HG03432 (cell line): ENCODE measurements around the gene KRTAP5-3.
A peak's percentile ranks its signal among the peaks of the same experiment; 100 is the strongest.
"Not testable (repeated sequence)": the region's sequence is repeated elsewhere in the genome, so short reads cannot be mapped to it uniquely, and the experiment has no call there.

Source experiments
- ATAC-seq: cut with Tn5 transposase; IDR thresholded peaks from one replicate; pipeline ENCODE4 v1.9.1; 2021; ENCODE audit warnings: mild to moderate bottlenecking, moderate library complexity; ENCODE audit not compliant: unreplicated experiment

The KRTAP5-3 gene

GRCh38 chr11:1584661-1585370 lies 23.4 kb downstream of the KRTAP5-3 start, which contains the start of gene KRTAP5-1:
TSS of gene KRTAP5-1 (minus strand) at chr11:1585283. CDS start at chr11:1585249, 34 bp downstream.
- not testable (repeated sequence) for ATAC-seq

GRCh38 chr11:1582909-1583308 lies 25.4 kb downstream of the KRTAP5-3 start:
- ATAC-seq = not testable (repeated sequence)

GRCh38 chr11:1581976-1582375 lies 26.3 kb downstream of the KRTAP5-3 start:
- ATAC-seq = no peak

- no peak for ATAC-seq
Observed at GRCh38 chr11:1576825-1577224, 31.4 kb downstream of the KRTAP5-3 start.

- ATAC-seq = not testable (repeated sequence)
Observed at GRCh38 chr11:1575756-1576155, 32.5 kb downstream of the KRTAP5-3 start.

GRCh38 chr11:1574933-1575242 lies 33.4 kb downstream of the KRTAP5-3 start:
- no peak for ATAC-seq

GRCh38 chr11:1574238-1574932 lies 33.9 kb downstream of the KRTAP5-3 start:
- ATAC-seq = peak; percentile 30

- ATAC-seq = no peak
Observed at GRCh38 chr11:1573903-1574237, 34.4 kb downstream of the KRTAP5-3 start.

GRCh38 chr11:1573077-1573902 lies 35.0 kb downstream of the KRTAP5-3 start:
- no peak for ATAC-seq

GRCh38 chr11:1572197-1573076 lies 35.8 kb downstream of the KRTAP5-3 start, which contains the start of gene DUSP8:
TSS of gene DUSP8 (minus strand) at chr11:1572271. CDS start at chr11:1565826, 6,445 bp downstream.
- ATAC-seq = peak; percentile 67

- ATAC-seq = no peak
Observed at GRCh38 chr11:1571760-1572196, 36.5 kb downstream of the KRTAP5-3 start.

- no peak for ATAC-seq
Observed at GRCh38 chr11:1570896-1571759, 37.1 kb downstream of the KRTAP5-3 start.

- no peak for ATAC-seq
Observed at GRCh38 chr11:1570531-1570895, 37.8 kb downstream of the KRTAP5-3 start.

GRCh38 chr11:1570001-1570453 lies 38.2 kb downstream of the KRTAP5-3 start:
- no peak for ATAC-seq

GRCh38 chr11:1569251-1569780 lies 38.9 kb downstream of the KRTAP5-3 start:
- ATAC-seq = no peak

- no peak for ATAC-seq
Observed at GRCh38 chr11:1568441-1568911, 39.8 kb downstream of the KRTAP5-3 start.

- no peak for ATAC-seq
Observed at GRCh38 chr11:1567721-1568100, 40.6 kb downstream of the KRTAP5-3 start.

GRCh38 chr11:1567052-1567720 lies 41.1 kb downstream of the KRTAP5-3 start:
- no peak for ATAC-seq
